ENCODE results near the gene PCSK4. TPM values are rescaled to one million over a fixed set of nuclear protein-coding genes. Genes with fewer than 3 reads are reported as not detected.

The PCSK4 gene
- total and polyA plus RNA-seq, 2 of the 13 experiments (the other 11 are each of a cell fraction or from before 2014, with no cell fraction given), result 2.0 to 2.7 TPM

- H4K20me1 ChIP-seq (ENCODE audit: insufficient read depth, low read length), result no peaks in the 10 kb centered on the region
- no peaks in the 10 kb centered on the region for H3K36me3 ChIP-seq (replicated peaks in 1 of 2; ENCODE audit: control insufficient read depth in 1 of 2, insufficient read depth in 2 of 2, low read length in 2 of 2)
- POLR2A ChIA-PET, result interaction anchor here (0.7 kb wide), 1 partner anchor 30 kb away, joined by 3 read pairs; no protein-coding TSS in a partner anchor
- H3K27me3 ChIP-seq (ENCODE audit: control insufficient read depth in 1 of 2, insufficient read depth in 2 of 2, low read length in 2 of 2), result peaks cover 27 to 62% of the 10 kb centered on the region in 2 experiments
- no peaks in the 10 kb centered on the region for H3K9me3 ChIP-seq (ENCODE audit: low read length)
- H3K79me2 ChIP-seq (ENCODE audit: insufficient read depth, low read length), result no peaks in the 10 kb centered on the region
- H3K27ac ChIP-seq (ENCODE audit: extremely low read length, insufficient read depth, low read length), result no peak overlapping the region
- 0% methylated on average over 9 of the region's 18 CpGs for WGBS (ENCODE audit: low lambda C conversion rate)
- DNase-seq (ENCODE audit: low spot score) (no peak), ATAC-seq (no peak), FAIRE-seq (no peak)
- H3K4me3 ChIP-seq (replicated peaks in 1 of 3; ENCODE audit: insufficient read depth in 1 of 3, low read depth in 2 of 3, low read length in 3 of 3), result peak overlapping the region in 1 of 3 experiments; percentile 37; a peak in 1 of 6 replicates
- peaks cover 20% of the 10 kb centered on the region for H3K4me1 ChIP-seq (ENCODE audit: insufficient read depth, low read length)
- H3K9ac ChIP-seq (ENCODE audit: insufficient read depth, low read depth, low read length), result no peak overlapping the region
- H2AFZ ChIP-seq (ENCODE audit: low read length), result no peak overlapping the region
- no TSS peak for BruUV-seq (replicated peaks)
- intact Hi-C loops (cut with micrococcal nuclease; ENCODE audit: unreplicated experiment), result no loop called here
- peak overlapping the region; percentile 36 for H3K4me2 ChIP-seq (ENCODE audit: low read depth, low read length)
- CTCF ChIA-PET (ENCODE audit: low intra/inter-chr PET ratio, low total read pairs), result no interaction called here
- in situ Hi-C loops (cut with HindIII; ENCODE audit: extremely low pct_ligation_motif_present, low pct_unique_long_range_greater_than_20kb), result no loop called here
- TF ChIP-seq ZSCAN25 (CRISPR knock-in tag; IDR thresholded peaks at IDR 0.05) (no peak), DMAP1 (CRISPR knock-in tag; IDR thresholded peaks at IDR 0.05) (no peak), HCFC1 (IDR thresholded peaks at IDR 0.05; ENCODE audit: low read depth, low read length) (no peak), MBNL3 (CRISPR knock-in tag; conservative IDR thresholded peaks at IDR 0.05) (no peak), MED13 (CRISPR knock-in tag; IDR thresholded peaks at IDR 0.05) (no peak), PHF21A (CRISPR knock-in tag; IDR thresholded peaks at IDR 0.05) (peak; percentile 41; the same call in 1 of the 2 replicates), KLF16 (CRISPR knock-in tag; IDR thresholded peaks at IDR 0.05) (no peak), IRF9 (CRISPR knock-in tag; IDR thresholded peaks at IDR 0.05; ENCODE audit: borderline replicate concordance) (no peak), DNMT1 (CRISPR knock-in tag; IDR thresholded peaks at IDR 0.05) (no peak), FOSL2 (CRISPR knock-in tag; IDR thresholded peaks at IDR 0.05) (no peak), ZNF772 (CRISPR knock-in tag; IDR thresholded peaks at IDR 0.05) (no peak), JDP2 (CRISPR knock-in tag; IDR thresholded peaks at IDR 0.05; ENCODE audit: borderline replicate concordance) (no peak), ZNF343 (CRISPR knock-in tag; IDR thresholded peaks at IDR 0.05) (no peak), ZNF143 (CRISPR knock-in tag; IDR thresholded peaks at IDR 0.05) (0 out of 2 replicates have a peak, but pooled peaks have one; percentile 25)
- TF ChIP-seq, protein P1, sequence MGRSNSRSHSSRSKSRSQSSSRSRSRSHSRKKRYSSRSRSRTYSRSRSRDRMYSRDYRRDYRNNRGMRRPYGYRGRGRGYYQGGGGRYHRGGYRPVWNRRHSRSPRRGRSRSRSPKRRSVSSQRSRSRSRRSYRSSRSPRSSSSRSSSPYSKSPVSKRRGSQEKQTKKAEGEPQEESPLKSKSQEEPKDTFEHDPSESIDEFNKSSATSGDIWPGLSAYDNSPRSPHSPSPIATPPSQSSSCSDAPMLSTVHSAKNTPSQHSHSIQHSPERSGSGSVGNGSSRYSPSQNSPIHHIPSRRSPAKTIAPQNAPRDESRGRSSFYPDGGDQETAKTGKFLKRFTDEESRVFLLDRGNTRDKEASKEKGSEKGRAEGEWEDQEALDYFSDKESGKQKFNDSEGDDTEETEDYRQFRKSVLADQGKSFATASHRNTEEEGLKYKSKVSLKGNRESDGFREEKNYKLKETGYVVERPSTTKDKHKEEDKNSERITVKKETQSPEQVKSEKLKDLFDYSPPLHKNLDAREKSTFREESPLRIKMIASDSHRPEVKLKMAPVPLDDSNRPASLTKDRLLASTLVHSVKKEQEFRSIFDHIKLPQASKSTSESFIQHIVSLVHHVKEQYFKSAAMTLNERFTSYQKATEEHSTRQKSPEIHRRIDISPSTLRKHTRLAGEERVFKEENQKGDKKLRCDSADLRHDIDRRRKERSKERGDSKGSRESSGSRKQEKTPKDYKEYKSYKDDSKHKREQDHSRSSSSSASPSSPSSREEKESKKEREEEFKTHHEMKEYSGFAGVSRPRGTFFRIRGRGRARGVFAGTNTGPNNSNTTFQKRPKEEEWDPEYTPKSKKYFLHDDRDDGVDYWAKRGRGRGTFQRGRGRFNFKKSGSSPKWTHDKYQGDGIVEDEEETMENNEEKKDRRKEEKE (IDR thresholded peaks at IDR 0.05), result no peak
- TF ChIP-seq, protein P2, sequence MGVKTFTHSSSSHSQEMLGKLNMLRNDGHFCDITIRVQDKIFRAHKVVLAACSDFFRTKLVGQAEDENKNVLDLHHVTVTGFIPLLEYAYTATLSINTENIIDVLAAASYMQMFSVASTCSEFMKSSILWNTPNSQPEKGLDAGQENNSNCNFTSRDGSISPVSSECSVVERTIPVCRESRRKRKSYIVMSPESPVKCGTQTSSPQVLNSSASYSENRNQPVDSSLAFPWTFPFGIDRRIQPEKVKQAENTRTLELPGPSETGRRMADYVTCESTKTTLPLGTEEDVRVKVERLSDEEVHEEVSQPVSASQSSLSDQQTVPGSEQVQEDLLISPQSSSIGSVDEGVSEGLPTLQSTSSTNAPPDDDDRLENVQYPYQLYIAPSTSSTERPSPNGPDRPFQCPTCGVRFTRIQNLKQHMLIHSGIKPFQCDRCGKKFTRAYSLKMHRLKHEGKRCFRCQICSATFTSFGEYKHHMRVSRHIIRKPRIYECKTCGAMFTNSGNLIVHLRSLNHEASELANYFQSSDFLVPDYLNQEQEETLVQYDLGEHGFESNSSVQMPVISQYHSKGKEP (CRISPR knock-in tag; IDR thresholded peaks at IDR 0.05), result no peak
- TF ChIP-seq, protein P3, sequence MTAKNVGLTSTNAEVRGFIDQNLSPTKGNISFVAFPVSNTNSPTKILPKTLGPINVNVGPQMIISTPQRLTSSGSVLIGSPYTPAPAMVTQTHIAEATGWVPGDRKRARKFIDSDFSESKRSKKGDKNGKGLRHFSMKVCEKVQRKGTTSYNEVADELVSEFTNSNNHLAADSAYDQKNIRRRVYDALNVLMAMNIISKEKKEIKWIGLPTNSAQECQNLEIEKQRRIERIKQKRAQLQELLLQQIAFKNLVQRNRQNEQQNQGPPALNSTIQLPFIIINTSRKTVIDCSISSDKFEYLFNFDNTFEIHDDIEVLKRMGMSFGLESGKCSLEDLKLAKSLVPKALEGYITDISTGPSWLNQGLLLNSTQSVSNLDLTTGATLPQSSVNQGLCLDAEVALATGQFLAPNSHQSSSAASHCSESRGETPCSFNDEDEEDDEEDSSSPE (CRISPR knock-in tag; IDR thresholded peaks at IDR 0.05), result no peak
- TF ChIP-seq, protein P4, sequence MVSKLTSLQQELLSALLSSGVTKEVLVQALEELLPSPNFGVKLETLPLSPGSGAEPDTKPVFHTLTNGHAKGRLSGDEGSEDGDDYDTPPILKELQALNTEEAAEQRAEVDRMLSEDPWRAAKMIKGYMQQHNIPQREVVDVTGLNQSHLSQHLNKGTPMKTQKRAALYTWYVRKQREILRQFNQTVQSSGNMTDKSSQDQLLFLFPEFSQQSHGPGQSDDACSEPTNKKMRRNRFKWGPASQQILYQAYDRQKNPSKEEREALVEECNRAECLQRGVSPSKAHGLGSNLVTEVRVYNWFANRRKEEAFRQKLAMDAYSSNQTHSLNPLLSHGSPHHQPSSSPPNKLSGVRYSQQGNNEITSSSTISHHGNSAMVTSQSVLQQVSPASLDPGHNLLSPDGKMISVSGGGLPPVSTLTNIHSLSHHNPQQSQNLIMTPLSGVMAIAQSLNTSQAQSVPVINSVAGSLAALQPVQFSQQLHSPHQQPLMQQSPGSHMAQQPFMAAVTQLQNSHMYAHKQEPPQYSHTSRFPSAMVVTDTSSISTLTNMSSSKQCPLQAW (CRISPR knock-in tag; IDR thresholded peaks at IDR 0.05), result 0 out of 2 replicates have a peak, but pooled peaks have one; percentile 14
Observed at GRCh38 chr19:1522838-1523237, 32.7 kb upstream of the PCSK4 start.

Measured in HepG2 (cell line).